ENCODE data around the gene SPRYD7. TPM values are rescaled to one million over a fixed set of nuclear protein-coding genes. Genes with fewer than 3 reads are reported as not detected.

The SPRYD7 gene
- total and polyA plus RNA-seq, 2 of the 13 experiments (the other 11 are each of a cell fraction or from before 2014, with no cell fraction given) = 2.7 to 5.9 TPM

DNA sequence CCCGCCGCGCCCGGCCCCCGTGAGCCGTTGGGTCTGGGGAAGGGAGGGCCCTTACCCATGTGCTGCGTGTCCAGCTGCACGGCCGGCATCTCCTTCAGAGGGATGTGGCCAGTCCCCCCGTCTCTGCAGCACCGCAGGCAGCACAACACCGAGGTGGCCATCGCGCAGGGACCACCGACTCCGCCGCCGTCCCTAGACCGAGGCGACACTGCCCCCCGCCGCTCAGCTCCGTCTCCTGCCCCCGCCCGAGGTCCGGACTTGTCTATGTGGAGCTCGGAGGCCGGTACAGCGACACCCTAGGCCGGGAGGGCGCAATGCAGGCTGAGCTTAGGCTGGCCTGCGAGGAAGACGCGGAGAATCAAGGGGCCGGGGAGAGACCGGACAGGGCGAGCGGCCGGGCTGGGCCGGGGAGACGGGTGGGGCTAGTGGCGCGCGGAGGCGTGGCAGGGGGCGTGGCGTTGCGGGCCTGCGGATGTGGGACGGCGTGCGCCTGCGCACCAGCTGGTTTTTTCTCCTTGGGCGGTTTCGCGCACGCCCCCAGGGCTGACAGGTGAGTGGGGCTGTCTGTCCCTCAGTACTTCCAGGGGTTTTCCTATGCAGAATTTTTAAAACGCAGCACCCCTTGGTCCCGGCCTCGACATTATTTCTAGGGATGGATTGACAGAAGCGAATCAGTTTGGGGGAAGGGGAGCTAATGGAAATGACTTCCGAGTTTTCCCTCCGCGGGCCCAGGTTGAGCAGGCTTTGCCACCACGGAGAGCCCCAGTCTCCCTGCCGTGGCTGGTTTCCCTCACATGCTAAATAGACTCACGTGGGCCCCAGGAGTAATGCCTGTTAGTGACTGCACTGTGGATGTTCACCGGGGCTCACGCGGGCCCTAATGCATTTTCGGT, at the start of gene SPRYD7 (continued):
- TF ChIP-seq ZSCAN20 (CRISPR knock-in tag; IDR thresholded peaks at IDR 0.05; ENCODE audit: borderline replicate concordance) (0 out of 2 replicates have a peak, but pooled peaks have one; percentile 25), MAFF (IDR thresholded peaks at IDR 0.05; ENCODE audit: low read depth, low read length) (no peak), ZNF674 (CRISPR knock-in tag; IDR thresholded peaks at IDR 0.05; ENCODE audit: low read depth) (no peak), ZFP1 (CRISPR knock-in tag; IDR thresholded peaks at IDR 0.05) (peak; percentile 79; the same call in 1 of the 2 replicates), BHLHE40 (IDR thresholded peaks at IDR 0.05; ENCODE audit: low read length) (no peak), ZNF362 (CRISPR knock-in tag; IDR thresholded peaks at IDR 0.05; ENCODE audit: borderline replicate concordance) (peak; percentile 76), NFRKB (IDR thresholded peaks at IDR 0.05) (no peak), E2F5 (CRISPR knock-in tag; conservative IDR thresholded peaks at IDR 0.05) (no peak; the same call in 1 of the 2 replicates), ZNF652 (CRISPR knock-in tag; IDR thresholded peaks at IDR 0.05; ENCODE audit: borderline replicate concordance, low read depth) (peak; percentile 43; the same call in 1 of the 2 replicates), STAG1 (CRISPR knock-in tag; IDR thresholded peaks at IDR 0.05) (peak; percentile 77), TCF7 (IDR thresholded peaks at IDR 0.05; ENCODE audit: low read depth) (no peak; the same call in 1 of the 2 replicates), ZNF12 (CRISPR knock-in tag; IDR thresholded peaks at IDR 0.05) (no peak), ZNF331 (CRISPR knock-in tag; IDR thresholded peaks at IDR 0.05) (peak; percentile 92), ZNF432 (CRISPR knock-in tag; IDR thresholded peaks at IDR 0.05; ENCODE audit: borderline replicate concordance) (no peak), MAFG (CRISPR knock-in tag; IDR thresholded peaks at IDR 0.05) (no peak), HOXA3 (CRISPR knock-in tag; IDR thresholded peaks at IDR 0.05) (peak; percentile 89), ZFAT (CRISPR knock-in tag; conservative IDR thresholded peaks at IDR 0.05) (no peak), ATM (IDR thresholded peaks at IDR 0.05; ENCODE audit: borderline replicate concordance) (no peak), NR2F6 (IDR thresholded peaks at IDR 0.05) (no peak), NR2F6 (CRISPR knock-in tag; IDR thresholded peaks at IDR 0.05) (no peak), ZNF556 (CRISPR knock-in tag; IDR thresholded peaks at IDR 0.05; ENCODE audit: borderline replicate concordance) (peak; percentile 91; the same call in 1 of the 2 replicates), ZNF879 (CRISPR knock-in tag; IDR thresholded peaks at IDR 0.05) (no peak; the same call in 1 of the 2 replicates), SOX5 (CRISPR knock-in tag; IDR thresholded peaks at IDR 0.05; ENCODE audit: borderline replicate concordance) (peak; percentile 62; the same call in 1 of the 2 replicates), MIER3 (CRISPR knock-in tag; IDR thresholded peaks at IDR 0.05; ENCODE audit: borderline replicate concordance) (peak; percentile 93; the same call in 1 of the 2 replicates), ZNF619 (CRISPR knock-in tag; IDR thresholded peaks at IDR 0.05) (peak; percentile 80; the same call in 1 of the 2 replicates), MED13 (CRISPR knock-in tag; IDR thresholded peaks at IDR 0.05) (0 out of 2 replicates have a peak, but pooled peaks have one; percentile 42)
- TF ChIP-seq, protein P1, sequence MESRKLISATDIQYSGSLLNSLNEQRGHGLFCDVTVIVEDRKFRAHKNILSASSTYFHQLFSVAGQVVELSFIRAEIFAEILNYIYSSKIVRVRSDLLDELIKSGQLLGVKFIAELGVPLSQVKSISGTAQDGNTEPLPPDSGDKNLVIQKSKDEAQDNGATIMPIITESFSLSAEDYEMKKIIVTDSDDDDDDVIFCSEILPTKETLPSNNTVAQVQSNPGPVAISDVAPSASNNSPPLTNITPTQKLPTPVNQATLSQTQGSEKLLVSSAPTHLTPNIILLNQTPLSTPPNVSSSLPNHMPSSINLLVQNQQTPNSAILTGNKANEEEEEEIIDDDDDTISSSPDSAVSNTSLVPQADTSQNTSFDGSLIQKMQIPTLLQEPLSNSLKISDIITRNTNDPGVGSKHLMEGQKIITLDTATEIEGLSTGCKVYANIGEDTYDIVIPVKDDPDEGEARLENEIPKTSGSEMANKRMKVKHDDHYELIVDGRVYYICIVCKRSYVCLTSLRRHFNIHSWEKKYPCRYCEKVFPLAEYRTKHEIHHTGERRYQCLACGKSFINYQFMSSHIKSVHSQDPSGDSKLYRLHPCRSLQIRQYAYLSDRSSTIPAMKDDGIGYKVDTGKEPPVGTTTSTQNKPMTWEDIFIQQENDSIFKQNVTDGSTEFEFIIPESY (CRISPR knock-in tag; IDR thresholded peaks at IDR 0.05) = peak; percentile 90
